Subcutaneous adipose tissue (tissue), 4 donors: Measurements from ENCODE around the gene RNASE2. TPM values are rescaled to one million over a fixed set of nuclear protein-coding genes. Genes with fewer than 3 reads are reported as not detected.
"Not testable (repeated sequence)": the region's sequence is repeated elsewhere in the genome, so short reads cannot be mapped to it uniquely, and the experiment has no call there.

Experiments
- total RNA-seq, 4 donors: library from RNA; depleted of rRNA; stranded (reverse); fragments of >200 nt; gene quantifications; one replicate each; pipeline ENCODE4 v1.1.0, GENCODE V29; 2016
- TF ChIP-seq, protein P1 (sequence below): fragments of 450-650 bp; IDR thresholded peaks from one replicate; pipeline ENCODE4 v1.5.1; 2016; ENCODE audit warnings: low read depth, mild to moderate bottlenecking, control low read depth, antibody characterized with exemption, moderate library complexity

RNASE2 gene
- total RNA-seq: 1 to 10 TPM; 1.1 to 9.0 (median 6.2) TPM

DNA sequence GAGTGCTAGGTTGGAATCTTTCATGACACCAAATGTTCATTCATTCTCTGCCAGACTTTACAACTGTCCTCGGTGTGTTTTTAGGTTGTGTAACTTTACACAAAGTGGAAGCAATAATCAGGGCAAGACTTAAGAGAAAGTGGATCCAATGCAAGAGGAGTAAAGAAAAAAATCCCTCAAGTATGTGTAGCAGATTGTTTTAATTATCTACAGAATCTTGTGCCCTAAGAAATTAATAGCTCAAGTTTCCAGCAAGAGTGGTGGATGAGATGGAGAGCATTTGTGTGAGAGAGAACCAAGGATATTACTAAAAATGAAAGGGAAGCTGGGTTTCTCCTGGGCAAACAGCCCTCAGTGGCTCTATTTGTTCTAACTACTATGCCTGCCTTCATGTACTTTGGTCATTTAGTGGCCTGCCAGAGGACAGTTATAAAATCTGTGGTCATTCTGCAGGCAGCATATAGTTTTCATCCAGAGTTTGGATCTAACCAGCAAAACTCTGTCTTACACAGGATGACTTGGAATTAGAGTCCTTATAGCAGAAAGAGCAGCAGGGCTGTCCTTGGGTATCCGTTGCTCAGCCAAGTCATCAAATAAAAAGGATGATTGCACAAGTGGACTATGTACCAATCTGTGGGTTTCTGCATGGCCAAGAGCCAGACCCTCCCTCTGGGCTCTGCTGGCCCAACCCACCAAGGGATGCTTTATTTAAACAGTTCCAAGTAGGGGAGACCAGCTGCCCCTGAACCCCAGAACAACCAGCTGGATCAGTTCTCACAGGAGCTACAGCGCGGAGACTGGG lies at the start of gene RNASE2:
TSS of gene RNASE2 (plus strand) at position 752 of the 802 bp plus-strand sequence. CDS start 285 bp downstream, outside the sequence.
- TF ChIP-seq, protein P1, sequence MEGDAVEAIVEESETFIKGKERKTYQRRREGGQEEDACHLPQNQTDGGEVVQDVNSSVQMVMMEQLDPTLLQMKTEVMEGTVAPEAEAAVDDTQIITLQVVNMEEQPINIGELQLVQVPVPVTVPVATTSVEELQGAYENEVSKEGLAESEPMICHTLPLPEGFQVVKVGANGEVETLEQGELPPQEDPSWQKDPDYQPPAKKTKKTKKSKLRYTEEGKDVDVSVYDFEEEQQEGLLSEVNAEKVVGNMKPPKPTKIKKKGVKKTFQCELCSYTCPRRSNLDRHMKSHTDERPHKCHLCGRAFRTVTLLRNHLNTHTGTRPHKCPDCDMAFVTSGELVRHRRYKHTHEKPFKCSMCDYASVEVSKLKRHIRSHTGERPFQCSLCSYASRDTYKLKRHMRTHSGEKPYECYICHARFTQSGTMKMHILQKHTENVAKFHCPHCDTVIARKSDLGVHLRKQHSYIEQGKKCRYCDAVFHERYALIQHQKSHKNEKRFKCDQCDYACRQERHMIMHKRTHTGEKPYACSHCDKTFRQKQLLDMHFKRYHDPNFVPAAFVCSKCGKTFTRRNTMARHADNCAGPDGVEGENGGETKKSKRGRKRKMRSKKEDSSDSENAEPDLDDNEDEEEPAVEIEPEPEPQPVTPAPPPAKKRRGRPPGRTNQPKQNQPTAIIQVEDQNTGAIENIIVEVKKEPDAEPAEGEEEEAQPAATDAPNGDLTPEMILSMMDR: not testable (repeated sequence)

DNA sequence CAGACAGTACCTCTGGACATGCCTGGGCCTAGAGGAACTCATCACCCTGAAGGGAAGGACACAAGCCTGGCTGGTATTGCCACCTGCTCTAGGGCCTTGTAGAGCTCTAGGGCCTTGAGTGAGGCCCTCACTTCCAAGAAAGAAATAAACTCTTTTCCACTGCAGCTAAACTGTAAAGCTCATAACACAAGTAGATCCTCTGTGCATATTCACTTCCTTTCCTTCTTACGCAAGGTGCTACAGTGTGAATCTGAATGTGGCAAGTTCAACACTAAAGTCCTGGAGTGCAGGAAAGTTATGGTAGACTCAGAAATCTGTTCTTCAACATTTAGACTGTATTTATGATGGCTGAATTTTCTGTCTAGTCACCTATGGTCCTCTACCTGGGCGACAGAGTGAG lies 49.6 kb upstream of the RNASE2 start:
- TF ChIP-seq, protein P1: no peak

DNA sequence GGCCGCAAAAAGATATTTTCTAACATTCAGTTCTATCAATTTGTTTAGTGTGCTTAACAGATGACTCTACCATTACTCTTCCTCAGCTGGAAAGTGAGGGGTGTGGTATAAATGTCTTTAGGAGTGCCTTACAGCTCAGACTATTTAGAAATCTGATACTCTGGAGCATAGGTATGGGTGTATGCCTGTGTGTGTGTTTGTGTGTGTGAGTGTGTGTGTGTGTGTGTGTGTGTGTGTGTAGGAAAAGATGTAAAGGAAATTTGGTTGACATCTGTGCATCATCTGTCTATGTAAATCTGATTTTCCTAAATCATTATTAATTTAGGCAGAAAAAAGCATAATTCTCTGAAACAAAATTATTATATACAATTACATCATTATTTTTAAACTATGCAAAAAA lies 48.1 kb upstream of the RNASE2 start:
- TF ChIP-seq, protein P1: no peak

DNA sequence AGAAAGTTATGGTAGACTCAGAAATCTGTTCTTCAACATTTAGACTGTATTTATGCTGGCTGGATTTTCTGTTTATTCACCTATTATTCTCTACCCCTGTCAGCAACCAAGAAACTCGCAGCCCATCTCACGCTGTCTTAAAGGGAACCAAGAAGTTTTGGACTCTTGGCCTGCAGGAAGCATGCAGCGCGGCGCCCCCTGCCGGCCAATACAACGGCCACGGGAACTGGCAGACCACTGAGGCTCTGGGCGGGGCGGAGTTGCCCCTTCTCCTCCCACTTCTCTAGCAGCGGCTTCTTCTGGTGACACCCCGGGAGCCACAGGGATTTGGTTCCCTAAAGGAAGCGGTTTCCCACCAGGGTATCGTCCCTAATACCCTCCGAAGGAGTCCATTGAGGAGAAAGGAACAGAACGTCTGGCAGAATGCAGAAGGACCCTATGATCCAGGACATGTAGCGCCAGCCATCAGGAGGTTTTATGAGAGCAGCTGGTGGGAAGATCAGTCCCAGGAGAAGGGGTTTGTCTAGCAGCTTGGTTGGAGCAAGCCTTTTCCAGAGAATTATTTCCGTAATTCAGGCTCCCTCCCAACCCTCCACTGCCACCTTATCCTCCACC lies 21.0 kb upstream of the RNASE2 start:
- TF ChIP-seq, protein P1: no peak

DNA sequence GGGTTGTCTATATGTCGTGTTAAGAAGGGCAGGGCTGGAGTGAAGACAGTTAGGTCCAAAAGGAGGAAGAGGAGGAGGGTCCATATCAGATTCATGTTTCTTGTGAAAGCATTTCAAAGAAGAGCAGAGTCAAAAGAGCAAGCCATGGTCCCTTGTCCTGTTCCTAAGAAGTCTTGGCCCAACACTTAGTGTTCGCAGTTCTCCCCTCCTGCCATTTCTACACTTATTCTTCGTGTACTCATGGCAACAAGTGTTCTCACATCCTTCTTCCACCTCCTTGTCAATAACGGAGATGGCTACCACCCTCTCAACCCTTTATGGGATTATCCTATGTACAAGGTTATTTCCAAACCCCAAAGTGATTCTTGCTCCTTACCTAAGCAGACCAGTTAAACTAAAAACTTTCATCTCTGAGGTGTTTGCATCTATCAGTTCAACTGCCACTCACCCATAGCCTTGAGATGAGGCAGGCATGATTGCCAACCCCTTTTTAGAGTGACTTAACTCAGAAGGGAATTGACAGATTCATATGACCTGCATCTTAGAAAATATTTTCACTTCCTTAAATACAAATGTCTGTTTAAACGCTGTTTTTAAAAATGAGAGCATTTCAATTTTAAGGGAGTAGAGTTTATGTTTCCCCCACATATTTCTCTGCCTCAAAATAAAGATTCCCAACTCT lies 19.8 kb upstream of the RNASE2 start:
- TF ChIP-seq, protein P1: no peak

DNA sequence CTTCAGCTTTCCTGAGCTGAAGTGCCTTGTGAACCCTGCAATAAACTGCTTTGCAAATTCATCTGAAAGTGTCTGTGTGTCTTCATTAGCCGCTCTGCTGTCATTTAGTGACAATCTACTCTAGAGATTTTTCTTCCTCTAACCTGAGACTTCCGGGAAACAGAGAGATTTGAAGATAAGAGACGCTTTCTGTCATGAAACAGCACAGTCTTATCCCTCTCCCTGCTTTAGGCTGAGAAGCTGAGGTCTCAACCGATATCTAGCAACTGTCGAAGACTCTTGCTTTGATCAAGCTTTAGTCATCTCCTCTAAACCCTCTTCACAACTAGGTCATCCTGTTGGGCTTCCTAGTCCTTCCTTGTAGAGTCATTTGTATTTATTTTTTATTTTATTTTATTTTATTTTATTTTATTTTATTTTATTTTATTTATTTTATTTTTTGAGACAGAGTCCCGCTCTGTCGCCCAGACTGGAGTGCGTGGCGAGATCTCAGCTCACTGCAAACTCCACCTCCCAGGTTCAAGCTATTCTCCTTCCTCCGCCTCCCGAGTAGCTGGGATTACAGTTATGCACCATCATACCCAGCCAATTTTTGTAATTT lies 1.2 kb downstream of the RNASE2 start:
- TF ChIP-seq, protein P1: no peak

DNA sequence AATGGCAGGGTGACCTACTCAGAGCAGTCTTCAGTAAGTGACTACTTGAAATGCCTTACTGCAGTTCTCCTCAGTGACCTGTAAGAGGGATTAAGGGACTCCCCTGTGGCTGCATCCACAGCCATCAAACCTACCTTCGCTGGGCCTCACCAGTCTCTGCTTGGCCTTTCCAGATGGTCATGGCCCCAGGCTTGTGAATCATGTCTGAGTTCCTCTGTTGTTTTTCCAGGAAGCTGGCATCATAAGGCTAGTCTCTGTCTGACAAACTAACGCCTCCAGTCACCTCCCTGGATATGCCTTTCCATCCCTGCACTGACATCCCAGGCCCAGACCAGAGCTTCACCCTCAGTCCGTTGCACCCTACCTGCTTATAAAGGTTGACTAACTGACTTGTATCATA lies 14.0 kb downstream of the RNASE2 start:
- TF ChIP-seq, protein P1: no peak
